ENCODE data around the gene GDF10.
A peak's percentile ranks its signal among the peaks of the same experiment; 100 is the strongest.

GDF10 gene, protein sequence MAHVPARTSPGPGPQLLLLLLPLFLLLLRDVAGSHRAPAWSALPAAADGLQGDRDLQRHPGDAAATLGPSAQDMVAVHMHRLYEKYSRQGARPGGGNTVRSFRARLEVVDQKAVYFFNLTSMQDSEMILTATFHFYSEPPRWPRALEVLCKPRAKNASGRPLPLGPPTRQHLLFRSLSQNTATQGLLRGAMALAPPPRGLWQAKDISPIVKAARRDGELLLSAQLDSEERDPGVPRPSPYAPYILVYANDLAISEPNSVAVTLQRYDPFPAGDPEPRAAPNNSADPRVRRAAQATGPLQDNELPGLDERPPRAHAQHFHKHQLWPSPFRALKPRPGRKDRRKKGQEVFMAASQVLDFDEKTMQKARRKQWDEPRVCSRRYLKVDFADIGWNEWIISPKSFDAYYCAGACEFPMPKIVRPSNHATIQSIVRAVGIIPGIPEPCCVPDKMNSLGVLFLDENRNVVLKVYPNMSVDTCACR

DNA sequence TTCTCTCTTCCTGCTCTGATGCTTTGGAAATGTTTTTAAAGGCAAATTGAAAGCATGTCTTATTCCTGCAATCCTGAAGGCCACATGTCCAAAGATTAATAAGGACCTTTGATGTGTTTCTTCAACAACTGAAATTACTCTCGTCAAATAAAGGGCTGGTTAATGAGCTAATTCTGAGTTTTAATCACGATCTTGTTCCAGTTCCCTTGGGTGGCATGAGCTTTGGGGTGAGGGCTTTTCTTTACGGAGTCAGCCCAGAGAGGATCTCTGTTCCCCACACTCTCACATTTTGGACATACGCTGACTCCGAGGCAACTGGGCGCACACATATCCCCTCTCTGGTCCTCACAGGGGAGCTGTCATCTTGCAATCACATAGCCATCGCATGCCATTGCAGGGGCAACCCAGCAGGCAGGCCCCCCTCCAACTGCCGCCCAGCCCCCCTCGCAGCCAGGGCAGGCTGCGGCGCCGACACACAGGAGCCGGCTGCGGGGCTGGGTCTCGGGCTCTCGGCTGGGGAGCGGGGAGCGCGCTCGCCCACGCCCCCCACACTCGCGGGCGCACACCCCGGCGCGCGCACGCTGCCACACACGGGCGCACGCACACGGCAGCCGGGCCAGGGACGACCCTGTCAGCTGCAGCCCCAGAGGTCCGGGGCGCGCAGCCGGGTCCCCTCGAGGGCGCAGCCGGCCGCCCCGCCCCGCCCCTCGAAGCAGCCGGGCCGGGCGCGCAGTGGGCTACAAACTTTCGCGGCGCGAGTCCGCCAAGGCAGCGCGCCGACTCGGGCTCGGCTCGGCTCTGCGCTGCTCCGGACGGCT, at the start of gene GDF10:
Gene GDF10 (plus strand): TSS at position 587 of the 818 bp plus-strand sequence. CDS start 455 bp downstream, outside the sequence.
- DNase-seq: no peak

DNA sequence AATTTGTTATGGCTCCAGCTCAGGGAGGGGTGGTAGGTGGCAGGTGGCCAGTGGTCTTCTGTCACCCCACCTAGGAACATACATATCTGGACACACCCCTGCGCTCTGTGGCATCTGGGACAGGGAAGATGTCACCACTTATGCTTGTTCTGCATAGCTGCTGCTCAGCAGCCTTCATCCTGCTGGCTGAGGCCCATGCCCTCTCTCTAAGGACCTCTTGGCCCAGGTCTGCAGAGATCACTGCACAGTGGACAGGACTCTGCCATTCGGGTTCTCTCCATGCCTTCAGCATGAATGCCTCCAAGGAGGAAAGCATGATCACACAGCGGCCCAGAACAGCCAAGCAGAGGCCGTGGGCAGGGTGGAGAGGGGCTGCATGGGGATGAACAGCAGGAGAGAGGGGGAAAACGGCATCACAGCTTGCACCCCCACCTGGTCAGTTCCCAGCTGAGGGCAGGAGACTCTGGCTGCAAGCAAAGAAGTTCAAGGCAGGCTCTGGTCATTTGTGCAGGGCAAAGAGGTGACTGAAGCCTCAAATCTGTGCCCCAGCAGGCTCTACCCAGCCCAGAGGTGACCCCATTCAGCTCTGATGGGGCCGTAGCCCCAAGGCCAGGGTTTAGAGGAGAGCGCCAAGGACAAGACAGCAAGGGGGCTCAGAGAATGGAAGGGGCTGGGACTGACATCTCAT, 47.8 kb upstream of the GDF10 start:
- DNase-seq: no peak

DNA sequence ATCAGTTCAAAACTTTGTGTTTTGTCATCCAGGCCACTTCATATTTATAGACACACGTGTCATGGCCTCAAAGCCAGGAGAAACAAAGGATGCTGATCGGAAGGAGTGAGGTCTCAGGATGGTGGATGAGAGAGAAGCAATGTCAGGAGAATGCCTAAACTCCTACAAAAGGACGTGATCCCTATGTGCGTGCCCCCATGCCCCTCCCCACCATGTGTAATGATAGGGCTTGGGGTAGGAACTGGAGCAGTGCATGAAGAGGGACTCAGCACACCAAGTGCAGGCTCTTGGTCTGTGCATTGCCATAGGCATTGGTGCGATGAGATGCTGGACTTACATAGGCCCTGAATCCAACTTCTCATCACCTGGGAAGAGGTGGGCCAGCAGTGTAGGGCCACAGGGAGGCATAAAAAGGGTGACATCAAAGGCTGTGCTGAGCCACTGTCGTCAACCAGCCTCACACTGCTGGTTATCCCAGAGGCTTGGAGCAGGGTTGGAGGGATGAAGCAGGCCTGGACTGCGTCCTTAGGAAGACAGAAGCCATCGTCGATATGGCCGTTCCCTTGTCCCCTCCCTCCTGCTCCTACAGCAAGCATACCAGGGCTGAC, 46.9 kb upstream of the GDF10 start:
- DNase-seq: no peak

DNA sequence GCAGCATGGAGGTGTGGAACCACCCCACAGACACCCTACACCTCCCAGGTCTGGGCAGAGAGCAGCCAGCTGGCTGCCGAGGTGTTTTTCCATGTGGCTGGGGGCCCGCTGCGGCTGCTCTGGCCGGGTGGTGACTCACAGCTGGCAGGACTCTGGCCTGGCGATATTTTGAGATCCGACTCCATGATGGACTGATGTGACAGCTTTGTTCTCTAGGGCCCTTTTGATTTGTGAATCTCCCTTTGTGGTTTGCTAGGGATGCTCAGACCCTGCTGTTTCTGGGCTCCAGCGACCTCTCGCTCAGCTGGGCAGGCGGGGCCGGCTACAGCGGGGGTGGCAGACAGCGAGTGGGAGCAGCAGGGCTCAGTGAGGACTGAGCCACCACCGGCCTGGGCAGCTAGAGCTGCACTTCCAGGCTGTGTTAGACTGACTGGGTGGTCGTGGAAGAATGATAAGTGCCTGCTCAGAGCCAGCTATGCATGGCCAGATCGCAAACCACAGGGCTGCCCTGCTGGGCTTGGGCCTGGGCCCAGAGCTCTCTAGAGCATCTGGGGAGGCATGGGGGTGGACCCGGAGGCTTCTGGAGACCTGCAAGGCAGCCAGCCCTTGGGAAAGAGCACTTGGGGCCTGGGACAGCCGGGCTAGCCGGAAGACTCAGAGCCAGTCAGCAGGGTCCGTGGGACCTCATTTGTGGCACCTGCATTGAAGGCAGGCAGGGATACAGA, 46.2 kb upstream of the GDF10 start:
- DNase-seq: no peak

DNA sequence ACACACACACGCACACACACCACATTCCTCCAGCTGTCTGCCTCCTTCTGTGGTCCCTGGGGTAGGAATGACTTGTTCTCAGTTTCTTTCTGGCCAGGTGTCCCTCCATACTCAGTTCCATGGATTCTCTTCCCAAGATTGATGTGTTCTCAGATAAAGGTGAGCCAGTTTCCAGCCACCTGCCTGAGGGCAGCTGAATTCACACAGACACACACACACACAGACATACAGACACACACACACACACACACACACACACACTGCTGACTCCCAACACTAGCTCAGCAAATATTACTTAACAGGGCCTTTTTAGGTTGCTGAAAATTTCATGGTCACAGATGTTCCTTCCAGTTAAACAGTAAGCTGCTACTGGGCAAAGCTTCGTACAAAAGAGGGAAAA, 45.4 kb upstream of the GDF10 start:
- DNase-seq: no peak

DNA sequence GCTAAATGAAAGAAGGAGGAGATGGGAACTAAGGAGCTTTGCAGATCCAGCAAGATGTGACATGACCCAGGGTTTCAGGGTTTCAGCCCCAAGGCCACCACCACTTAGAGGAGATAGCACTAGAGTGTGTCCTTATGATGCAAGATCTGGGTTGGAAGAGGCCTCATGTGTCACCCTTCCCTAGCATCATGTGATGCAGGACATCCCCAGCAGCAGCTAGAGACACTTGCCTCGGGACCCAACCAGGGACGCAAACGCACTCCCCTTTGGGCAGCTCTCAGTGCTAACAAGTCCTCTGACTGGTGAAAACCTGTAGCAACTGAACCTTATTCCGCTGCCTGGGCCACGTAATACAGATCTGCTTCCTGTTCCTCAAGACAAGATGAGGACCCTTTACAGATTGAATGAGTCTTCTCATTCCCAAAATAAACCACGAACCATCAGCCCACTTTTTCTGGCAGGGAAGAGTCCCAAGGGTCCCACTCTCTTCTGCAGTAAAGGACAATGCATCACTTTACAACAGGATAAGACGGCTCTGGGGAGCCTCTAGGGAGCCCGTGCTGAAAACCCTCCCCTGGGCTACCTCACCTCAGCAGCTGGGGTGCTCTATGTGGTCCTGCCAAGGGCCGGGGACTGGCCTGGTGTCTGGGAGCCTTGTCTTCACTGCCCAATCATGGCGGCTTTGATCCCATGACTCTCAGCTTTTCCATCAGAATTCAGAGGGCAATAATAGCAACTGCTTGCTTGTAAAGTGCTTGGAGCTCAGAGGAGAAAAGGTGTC, 44.8 kb upstream of the GDF10 start:
- peak in 1 of 2 donors; percentile 75 for DNase-seq

DNA sequence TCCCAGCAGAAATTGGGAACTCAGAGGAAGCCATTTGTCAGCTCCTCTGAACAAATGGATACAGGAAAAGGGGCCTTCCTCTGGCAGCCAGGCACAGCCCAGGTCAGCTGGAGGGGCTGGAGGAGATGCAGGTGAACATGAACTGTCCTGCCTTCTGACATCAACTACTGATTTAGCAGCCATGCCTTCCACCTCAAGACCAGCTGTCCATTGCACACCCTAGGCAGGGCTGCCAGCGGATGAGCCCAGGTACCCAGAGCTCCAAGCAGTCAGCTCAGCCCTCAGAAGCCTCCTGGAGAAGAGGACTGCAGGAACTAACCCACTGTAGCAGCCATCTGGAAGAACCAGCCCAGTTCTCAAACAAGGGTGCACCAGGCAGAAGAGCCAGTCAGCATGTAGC, 44.1 kb upstream of the GDF10 start:
- no peak for DNase-seq

DNA sequence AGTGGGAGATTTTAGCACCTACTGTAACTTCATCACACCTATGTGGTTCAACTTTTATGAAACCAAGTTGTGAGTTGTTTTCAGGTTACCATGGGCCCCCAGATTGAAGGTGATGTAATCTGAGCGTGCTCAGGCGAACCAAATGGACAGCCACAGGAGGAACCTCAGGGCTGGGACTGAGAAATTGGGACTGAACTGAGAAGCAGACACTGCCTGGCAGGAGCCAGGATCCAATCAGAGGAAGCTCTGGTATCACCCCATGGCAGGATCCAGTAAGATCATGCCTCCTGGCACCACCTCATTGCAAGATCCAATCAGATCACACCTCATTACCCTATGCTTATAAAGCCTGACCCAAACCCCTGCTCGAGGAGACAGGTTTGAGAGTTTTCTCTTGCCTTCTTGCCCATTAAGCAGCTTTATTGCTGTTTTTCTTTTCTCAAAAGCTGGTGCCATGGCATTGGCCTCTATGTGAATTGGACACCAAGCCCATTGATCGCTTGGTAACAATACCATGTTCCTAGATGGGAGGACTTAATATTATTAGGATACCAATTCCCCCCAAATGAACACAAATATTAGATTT, 43.2 kb upstream of the GDF10 start:
- DNase-seq: peak; percentile 17 to 73

DNA sequence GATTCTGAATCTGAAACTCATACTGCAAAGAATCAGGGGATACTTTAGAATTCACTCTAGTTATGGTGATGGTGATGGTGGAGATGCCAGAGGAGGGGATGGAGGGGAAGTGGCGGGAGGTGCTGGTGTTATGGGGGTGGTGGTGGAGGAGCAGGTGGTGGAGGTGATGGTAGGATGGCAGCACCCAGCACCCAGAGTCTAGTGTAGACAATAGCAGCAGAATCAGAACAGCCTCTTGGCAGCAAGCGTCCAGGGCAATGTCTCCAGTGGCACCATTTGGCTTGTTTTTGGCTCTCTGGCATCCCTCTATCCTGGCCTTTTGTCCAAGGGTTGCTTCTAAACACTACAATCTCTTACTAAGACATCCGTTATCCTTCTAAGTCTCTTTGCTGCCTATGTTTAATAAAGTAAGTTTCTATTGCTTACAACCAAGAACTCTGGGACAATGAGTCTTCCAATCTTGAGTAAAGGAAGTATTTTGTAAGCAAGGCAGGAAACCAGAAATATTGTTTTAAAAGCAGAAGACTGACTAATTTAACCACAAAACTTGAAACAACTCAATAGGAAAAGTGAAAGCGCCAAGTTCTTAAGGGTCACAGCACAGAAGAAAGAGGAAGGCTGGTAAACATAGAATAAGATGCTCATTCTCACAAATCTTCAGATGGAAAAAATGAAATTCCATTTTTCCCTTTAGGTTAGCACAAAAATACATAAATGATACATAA, 42.4 kb upstream of the GDF10 start:
- DNase-seq: peak in 1 of 2 donors; percentile 70

DNA sequence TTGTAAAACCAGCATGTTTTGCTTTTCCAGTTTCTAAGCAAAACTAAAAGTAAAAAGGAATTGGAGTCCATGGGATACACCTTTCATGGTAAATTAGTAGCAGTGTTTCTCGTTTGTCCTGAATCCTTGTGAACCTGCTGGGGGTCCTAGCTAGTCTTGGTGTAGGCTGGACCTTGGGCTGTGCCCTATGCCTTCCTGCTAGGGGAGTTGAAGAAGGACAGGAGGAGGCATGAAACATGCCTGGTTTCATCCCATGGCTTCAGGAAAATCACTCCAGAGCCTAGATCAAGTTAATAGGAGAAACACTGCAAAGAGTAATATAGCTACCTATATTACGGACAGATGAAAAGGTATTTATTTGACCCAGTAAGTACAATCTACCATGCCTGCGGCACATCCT, 41.1 kb upstream of the GDF10 start:
- no peak for DNase-seq

DNA sequence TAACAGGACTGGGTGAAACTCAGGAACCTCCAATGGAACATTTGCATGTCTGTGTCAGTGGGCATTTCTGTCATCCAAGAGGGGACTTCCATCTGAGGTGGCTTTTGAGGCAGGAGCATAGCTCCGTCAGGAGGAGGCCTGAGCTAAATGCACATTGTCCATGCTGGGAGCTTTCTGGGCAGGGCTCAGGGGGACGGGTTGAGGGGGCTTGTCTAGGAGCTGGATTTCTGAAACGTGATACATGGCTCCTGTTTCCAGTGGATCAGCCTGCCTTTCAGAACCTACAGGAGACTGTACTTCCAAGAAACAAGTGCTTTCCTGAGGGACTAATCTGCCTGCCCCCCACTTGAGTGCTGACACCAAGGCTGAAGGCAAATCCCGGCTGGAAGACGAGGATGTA, 40.5 kb upstream of the GDF10 start:
- DNase-seq: no peak

DNA sequence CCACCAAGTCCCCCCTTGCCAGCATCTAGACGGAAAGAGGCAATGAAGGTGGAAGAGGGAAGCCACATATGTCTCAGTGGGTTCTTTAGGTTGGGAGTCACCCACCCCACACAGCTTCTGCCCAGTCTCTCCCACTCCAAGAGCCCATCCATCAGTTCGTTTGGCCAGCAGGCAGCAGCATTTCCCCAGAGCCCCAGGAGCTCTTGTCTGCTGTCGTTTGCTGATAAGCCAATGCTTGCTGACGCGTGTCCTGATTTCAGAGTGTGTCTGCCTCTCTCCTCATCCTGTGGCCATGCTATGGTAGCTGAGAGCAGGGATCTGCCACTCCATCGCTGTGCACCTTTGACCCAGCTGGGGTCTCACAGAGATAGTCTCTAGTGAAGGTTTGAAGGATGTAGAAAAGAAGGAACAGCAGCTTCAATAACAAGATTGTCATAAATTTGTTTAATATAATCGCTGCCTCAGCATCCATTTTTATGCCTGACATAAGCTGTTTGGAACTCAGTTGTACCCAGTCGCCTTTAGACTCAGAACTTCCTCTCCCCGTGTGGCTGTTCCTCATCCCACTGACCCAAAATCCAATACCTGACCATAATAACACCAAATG, 39.4 kb upstream of the GDF10 start:
- no peak for DNase-seq

DNA sequence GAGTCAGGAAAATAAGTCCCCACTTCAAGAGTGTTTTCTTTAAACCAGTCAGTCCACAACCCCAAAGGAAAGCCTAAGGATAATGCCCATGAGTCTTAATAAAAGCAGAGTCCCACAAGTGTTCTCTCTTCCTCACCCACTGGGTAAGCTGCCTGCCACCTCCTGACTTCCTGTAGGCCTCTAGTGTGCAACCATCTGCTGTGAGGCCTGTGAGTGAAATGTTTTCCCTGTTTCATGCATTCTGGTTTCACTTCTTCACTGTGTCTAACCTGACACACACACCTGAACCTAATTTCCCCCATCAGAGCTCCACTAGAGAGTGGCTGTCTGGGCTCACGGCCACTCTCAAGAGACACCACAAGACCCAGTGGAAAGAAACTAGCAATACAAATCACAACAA, 38.9 kb upstream of the GDF10 start:
- peak; percentile 51 to 55 for DNase-seq

DNA sequence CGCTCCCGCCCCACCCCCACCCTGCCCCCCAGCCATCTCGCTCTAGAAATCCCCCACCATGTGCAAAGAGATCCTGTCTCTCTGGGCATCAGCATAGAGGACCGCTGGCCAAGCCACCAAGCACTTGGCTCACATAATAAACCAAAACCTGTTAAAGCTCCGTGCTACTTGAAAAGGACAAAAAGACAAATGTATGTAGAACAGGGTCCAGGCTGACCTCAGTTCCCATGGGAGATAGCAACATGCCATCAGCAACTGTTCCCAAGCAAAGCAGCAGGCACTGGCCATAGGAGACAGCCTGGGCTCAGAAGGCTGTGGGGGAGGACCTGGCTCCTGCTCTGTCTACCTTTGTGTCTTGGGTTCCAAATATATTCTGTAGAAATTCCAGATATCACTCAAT, 38.4 kb upstream of the GDF10 start:
- DNase-seq: no peak

DNA sequence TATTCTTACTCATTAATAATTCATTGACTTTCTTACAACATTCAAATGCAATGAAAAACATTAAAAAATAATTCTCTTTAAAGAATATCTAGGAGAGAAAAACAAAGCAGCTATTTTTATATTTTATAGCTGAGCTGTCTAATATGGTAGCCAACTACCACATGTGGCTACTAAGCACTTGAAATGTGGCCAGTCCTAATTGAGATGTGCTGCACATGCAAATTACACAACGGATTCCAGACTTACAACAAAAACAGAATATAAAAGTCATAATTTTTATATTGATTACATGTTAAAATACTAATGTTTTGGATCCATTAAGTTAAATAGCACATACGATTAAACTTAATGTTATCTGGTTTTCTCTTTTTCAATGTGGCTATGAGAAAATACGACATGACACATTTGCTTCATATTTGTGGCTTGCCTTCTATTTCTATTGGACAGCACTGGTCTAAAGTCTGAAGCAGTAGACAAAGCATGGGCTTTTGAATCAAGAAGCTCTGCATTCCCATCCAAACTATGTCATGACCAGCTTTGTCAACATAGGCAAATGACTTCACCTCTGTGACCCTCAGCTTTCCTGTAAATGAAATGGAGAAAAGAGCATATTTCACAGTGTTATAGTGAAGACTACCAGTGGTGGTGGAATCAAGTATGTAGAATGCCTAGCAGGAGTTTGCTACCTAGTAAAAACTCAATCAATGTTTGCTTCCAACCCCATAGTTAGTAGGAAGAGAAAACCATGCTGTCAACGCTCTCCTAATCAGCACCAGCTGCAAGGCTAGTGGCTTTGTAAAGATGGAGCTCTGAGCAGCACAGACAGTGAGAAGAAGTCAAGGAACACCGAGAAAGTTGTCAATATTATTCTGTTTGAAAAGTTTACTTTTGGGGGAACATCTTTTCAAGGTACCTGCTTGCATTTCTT, 37.1 kb upstream of the GDF10 start:
- DNase-seq: no peak

DNA sequence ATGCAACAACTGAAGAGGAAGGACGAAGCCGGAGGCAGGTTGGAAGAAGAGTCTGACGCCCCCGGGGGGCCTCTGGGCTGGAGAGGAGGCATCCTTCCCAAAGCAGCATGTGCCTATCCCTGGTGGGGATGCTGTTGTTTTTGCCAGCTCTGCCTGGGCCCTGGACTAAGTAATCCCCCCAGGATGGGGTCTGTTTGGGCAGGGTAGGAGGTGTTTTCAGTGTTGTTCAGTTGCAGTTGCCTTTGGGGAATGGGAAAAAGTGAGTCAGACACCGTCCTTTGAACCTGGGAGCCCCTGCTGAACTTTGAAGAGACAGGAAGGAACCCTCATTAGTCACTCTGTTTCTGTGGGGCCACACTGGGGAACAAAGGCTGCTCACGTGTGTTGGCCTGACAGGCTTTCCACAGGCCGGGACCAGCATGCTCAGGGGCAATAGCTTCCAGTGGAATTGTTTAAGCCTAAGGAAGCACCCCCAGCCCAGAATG, 35.2 kb upstream of the GDF10 start:
- DNase-seq: peak; percentile 50 to 51

DNA sequence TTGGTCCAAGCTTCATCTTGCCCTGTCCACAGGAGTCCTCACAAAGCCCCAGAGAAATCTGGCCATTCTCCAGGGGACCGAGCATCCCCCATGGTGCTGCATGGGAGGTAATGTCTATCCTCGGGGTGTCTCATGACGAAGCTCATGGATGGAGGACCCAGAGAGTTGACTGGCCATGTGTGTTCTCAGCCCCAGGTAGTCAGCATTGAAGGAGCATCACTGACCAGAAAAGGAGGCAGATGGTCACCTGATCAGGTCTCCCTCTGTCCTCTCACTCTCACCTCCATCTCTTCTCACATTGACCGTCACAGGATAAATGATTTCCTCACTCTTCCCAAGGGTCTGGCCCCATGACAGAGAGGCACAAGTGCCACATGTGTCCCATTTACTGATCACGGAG, 33.4 kb upstream of the GDF10 start:
- DNase-seq: no peak

DNA sequence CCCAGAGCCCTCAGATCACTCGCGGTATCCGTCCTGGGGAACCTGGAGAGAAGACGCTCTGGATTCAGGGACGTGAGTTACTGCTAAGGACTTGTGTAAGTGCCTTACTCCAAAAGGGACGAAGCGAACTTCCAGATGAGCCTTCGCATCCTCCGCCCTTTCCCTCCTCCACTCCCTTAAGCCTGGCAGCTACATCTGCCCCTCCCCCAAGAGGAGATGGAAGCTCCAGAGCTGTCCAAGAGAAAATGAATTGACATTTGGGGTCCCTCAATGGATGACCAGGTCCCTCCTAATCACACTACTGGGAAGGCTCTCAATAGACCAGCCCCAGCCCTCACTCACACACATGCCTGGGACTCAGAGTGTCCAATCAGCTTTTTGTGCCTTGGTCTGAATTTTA, 31.3 kb upstream of the GDF10 start:
- DNase-seq: no peak

DNA sequence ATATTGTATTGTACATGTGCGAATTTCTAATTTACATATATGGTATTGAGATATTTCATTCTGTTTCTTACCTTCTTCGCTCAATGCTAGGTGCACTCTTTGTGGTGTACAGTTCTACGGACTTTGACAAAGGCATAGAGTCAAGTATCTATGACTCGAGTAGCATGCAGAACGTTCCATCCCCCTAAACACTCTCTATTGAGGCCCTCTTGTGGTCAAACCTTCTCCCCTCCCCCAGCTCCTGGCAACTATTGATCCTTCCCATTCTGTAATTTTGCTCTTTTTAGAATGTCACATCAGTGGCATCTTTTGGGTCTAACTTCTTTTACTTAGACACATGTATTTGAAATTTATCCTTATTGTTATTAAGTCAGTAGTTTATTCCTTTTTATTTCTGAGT, 30.7 kb upstream of the GDF10 start:
- DNase-seq: no peak

Data from CD4-positive, alpha-beta T cell treated with Interleukin-4 for 1 hour (primary cell).